Measurements from ENCODE around the gene CD58. TPM values are rescaled to one million over a fixed set of nuclear protein-coding genes. Genes with fewer than 3 reads are reported as not detected.
"Not testable (repeated sequence)": the region's sequence is repeated elsewhere in the genome, so short reads cannot be mapped to it uniquely, and the experiment has no call there.

Gene CD58
- total and polyA plus RNA-seq, 9 donors = 5.2 to 14.4 (median 6.8) TPM

GRCh38 chr1:116605315-116605714, 34.5 kb upstream of the CD58 start:
- DNase-seq = no peak
- WGBS, 3 donors = 74 to 92% (median 85%) methylated on average over 1 of the region's 1 CpG

DNA sequence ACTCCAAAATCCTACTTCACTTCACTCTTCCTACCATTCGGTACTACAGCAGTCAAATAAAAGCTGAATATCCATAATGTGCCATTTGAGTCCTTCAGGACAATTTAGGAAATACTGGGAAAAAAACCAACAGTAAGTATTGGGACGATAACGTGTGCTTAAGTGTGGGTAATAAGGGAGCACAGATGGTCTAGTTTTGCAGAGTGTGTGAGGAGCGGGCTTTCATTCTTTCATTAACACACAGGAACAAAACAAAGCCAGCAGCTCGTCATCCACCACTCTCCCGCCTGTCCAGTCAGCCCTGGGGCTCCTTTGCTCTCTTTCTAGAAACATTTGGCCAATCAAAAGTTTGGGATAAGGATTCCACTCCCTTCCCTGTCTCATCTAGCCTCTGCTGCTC, 33.6 kb upstream of the CD58 start:
- 57 to 77% (median 65%) methylated on average over 6 of the region's 6 CpGs for WGBS, 3 donors
- not testable (repeated sequence) for H3K4me1 ChIP-seq (ENCODE audit: insufficient read depth)

More at GRCh38 chr1:116605315-116605714, 34.5 kb upstream of the CD58 start:
- H3K9me3 ChIP-seq = no peaks in the 10 kb centered on the region
- no peak overlapping the region for H3K27ac ChIP-seq
- no peak overlapping the region for H3K4me3 ChIP-seq
- no peaks in the 10 kb centered on the region for H3K27me3 ChIP-seq
- intact Hi-C loops (cut with DNase I) = no loop called here
- no peaks in the 10 kb centered on the region for H3K36me3 ChIP-seq
- no peaks in the 10 kb centered on the region for H3K4me1 ChIP-seq (ENCODE audit: insufficient read depth)
- TF ChIP-seq CTCF (IDR thresholded peaks at IDR 0.05) = no peak
- no peak for TF ChIP-seq EP300 (IDR thresholded peaks at IDR 0.05)
- TF ChIP-seq POLR2A (IDR thresholded peaks at IDR 0.05) = no peak

DNA sequence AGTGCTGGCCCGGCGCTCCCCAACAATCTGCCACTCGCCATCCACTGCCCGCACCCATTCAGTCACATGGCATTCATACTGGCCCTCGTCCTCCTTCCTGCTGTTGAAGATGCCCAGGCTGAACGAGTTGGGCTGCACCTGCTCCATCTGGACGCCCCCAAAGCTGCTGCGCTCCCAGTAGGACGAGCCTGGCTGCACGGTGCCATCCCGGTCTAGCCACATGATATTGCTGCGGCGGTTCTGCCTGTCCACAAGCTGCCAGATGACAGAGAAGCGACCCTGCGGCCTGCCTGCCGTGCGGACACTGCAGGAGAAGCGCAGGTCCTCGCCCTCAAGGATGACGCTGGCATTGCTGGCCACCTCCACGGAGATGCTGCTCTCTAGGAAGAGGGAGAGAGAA, 32.8 kb upstream of the CD58 start:
- H3K27ac ChIP-seq; intact Hi-C loops (cut with DNase I); H3K27me3 ChIP-seq; H3K4me3 ChIP-seq; H3K4me1 ChIP-seq (ENCODE audit: insufficient read depth); H3K9me3 ChIP-seq; H3K36me3 ChIP-seq; DNase-seq: not testable (repeated sequence)
- WGBS, 3 donors = 94 to 96% (median 95%) methylated on average over 20 to 21 of the region's 21 CpGs

More for the DNA sequence above, 33.6 kb upstream of the CD58 start:
- H3K36me3 ChIP-seq; intact Hi-C loops (cut with DNase I); DNase-seq; H3K9me3 ChIP-seq; H3K27me3 ChIP-seq; H3K4me3 ChIP-seq; H3K27ac ChIP-seq: not testable (repeated sequence)

GRCh38 chr1:116599369-116599768, 28.5 kb upstream of the CD58 start:
- H3K36me3 ChIP-seq; H3K4me1 ChIP-seq (ENCODE audit: insufficient read depth); DNase-seq; intact Hi-C loops (cut with DNase I); H3K27ac ChIP-seq; H3K4me3 ChIP-seq; H3K27me3 ChIP-seq; H3K9me3 ChIP-seq: not testable (repeated sequence)
- 95 to 99% (median 98%) methylated on average over 2 of the region's 2 CpGs for WGBS, 3 donors

DNA sequence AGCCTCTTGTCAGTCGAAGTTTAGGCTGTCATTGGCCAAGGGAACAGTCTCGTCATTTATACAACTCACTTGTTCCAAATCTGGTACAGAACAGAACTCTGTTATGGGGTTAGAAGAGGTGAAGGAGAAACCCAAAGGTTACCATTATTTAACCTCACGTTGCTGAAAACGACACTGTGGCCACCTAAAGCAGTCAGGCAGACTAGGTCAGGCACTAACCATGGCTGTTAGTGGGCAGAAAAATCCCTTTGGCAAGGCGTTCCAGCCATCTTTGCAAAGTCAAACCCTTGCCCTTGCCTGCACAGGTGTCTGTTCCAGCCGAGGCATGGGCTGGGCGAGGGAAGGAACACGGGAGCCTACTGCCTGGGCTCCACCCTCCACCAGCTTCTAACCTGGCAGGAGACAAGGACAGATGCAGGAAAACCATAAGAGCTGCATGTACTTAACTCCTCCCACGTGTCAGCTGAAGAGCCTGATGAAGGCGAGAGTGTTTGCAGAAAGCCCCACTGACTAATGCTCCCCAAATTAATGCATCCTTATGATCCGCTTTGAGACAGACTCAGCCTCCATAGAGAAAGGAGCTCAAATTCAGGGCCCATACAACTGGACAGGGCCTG, 27.7 kb upstream of the CD58 start:
- not testable (repeated sequence) for H3K9me3 ChIP-seq

DNA sequence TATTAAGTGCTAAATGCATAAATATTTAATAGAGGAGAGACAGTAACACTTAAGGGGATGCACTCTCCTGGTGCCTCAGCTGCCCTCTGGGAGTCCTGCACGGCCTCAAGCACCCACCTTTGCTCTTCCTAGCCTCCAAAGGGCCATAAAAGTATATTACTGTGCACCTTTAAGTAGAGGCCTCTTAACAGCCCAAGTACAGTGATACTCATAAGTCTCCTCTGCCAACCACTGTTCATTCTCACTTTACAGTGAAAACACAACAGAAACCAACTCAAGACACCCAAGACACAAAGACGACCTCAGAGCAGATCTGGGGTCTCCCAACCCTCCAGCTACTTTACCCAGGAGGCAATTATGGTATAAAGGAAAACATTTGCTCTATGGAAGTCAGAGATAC, 26.6 kb upstream of the CD58 start:
- H3K36me3 ChIP-seq; H3K27me3 ChIP-seq; H3K4me3 ChIP-seq; H3K4me1 ChIP-seq (ENCODE audit: insufficient read depth); H3K27ac ChIP-seq; intact Hi-C loops (cut with DNase I); DNase-seq; H3K9me3 ChIP-seq: not testable (repeated sequence)
- 66 to 74% (median 70%) methylated on average over 2 of the region's 2 CpGs for WGBS, 3 donors

More for the DNA sequence above, 27.7 kb upstream of the CD58 start:
- H3K4me1 ChIP-seq (ENCODE audit: insufficient read depth); H3K36me3 ChIP-seq; H3K27me3 ChIP-seq; H3K27ac ChIP-seq; intact Hi-C loops (cut with DNase I); H3K4me3 ChIP-seq; DNase-seq: not testable (repeated sequence)
- 74 to 78% (median 75%) methylated on average over 11 of the region's 11 CpGs for WGBS, 3 donors

- WGBS, 3 donors = 54 to 70% (median 67%) methylated on average over 5 of the region's 5 CpGs
- H3K27ac ChIP-seq; intact Hi-C loops (cut with DNase I); H3K27me3 ChIP-seq; DNase-seq; H3K9me3 ChIP-seq; H3K36me3 ChIP-seq; H3K4me1 ChIP-seq (ENCODE audit: insufficient read depth); H3K4me3 ChIP-seq: not testable (repeated sequence)
Observed at GRCh38 chr1:116596742-116597307, 26.0 kb upstream of the CD58 start.

All from ovary (tissue), 9 donors.